Panc1 (cell line): ENCODE results near the gene MUC5AC. TPM values are rescaled to one million over a fixed set of nuclear protein-coding genes. Genes with fewer than 3 reads are reported as not detected.

Experiments used
- ATAC-seq: fragments of 200-7000 bp; cut with Tn5 transposase; 2 replicates; pipeline ENCODE4 v1.9.1; 2020; ENCODE audit warnings: mild to moderate bottlenecking, moderate library complexity
- BruUV-seq: library from RNA; stranded (reverse); fragments of 400-500 nt; replicated peaks from 2 replicates; lab custom pipeline; 2021; lab: Mats Ljungman, UMichigan
- CTCF ChIA-PET: fragments of 300-600 bp; sonication (Branson Sonifier 250); formaldehyde crosslinking; loops from one replicate; lab custom pipeline; 2022; ENCODE audit warnings: antibody characterized with exemption; lab: Charles Lee
- POLR2A ChIA-PET: fragments of 300-600 bp; sonication (Branson Sonifier 250); formaldehyde crosslinking; loops from one replicate; lab custom pipeline; 2022; ENCODE audit warnings: antibody characterized with exemption; lab: Charles Lee
- DNase-seq: peaks from one replicate; pipeline ENCODE4 v3.0.0-alpha.2; 2010; ENCODE audit warnings: low read depth, low spot score
- H3K27ac ChIP-seq: 2 replicates; pipeline ENCODE4 v1.5.1; 2011; ENCODE audit warnings: mild to moderate bottlenecking, low read length, inconsistent platforms
- H3K27me3 ChIP-seq: fragments of 200-500 bp; sonication (Bioruptor generic); 2 replicates; pipeline ENCODE4 v1.6.0; 2014; ENCODE audit warnings: low read length, inconsistent platforms; ENCODE audit not compliant: control insufficient read depth, insufficient read depth
- H3K36me3 ChIP-seq: fragments of 200-500 bp; sonication (Bioruptor generic); 2 replicates; pipeline ENCODE4 v1.5.1; 2014; ENCODE audit warnings: inconsistent platforms, mild to moderate bottlenecking, low read length, moderate library complexity; ENCODE audit not compliant: control insufficient read depth, insufficient read depth
- H3K4me1 ChIP-seq: 2 replicates; pipeline ENCODE4 v1.5.1; 2011; ENCODE audit warnings: inconsistent platforms, mild to moderate bottlenecking, low read length, moderate library complexity; ENCODE audit not compliant: control insufficient read depth, insufficient read depth
- H3K4me3 ChIP-seq, 2 experiments: 2 replicates each; pipeline ENCODE4 v1.5.1; 2011 to 2012; ENCODE audit warnings: low read depth in 2 of 2, low read length in 2 of 2, mild to moderate bottlenecking in 2 of 2, inconsistent platforms in 1 of 2, moderate library complexity in 1 of 2
- H3K9me3 ChIP-seq: fragments of 200-500 bp; sonication (Bioruptor generic); 2 replicates; pipeline ENCODE4 v1.5.1; 2014; ENCODE audit warnings: low read depth, mild to moderate bottlenecking, inconsistent platforms, low read length, moderate library complexity; ENCODE audit not compliant: control insufficient read depth, insufficient read depth
- POLR2AphosphoS5 ChIP-seq: IDR thresholded peaks from 2 replicates; pipeline ENCODE4 v1.6.1; 2012; ENCODE audit warnings: mild to moderate bottlenecking, low read depth, low read length, moderate library complexity
- SIN3A ChIP-seq: IDR thresholded peaks from 2 replicates; pipeline ENCODE4 v1.6.1; 2012; ENCODE audit warnings: low read depth, mild to moderate bottlenecking, low read length, moderate library complexity, borderline replicate concordance; ENCODE audit not compliant: insufficient read depth
- TCF7L2 ChIP-seq: IDR thresholded peaks from 2 replicates; pipeline ENCODE4 v1.6.1; 2011; ENCODE audit warnings: mild to moderate bottlenecking, low read depth, low read length, inconsistent platforms
- in situ Hi-C: cut with HindIII; loops from 2 replicates; pipeline ENCODE4 v1.10.0; 2016; ENCODE audit warnings: low sequenced_read_pairs, low pct_unique_long_range_greater_than_20kb
- intact Hi-C: fragments of 100-400 bp; cut with micrococcal nuclease; formaldehyde crosslinking; loops from one replicate; pipeline ENCODE4 v1.10.0; 2022; ENCODE audit not compliant: unreplicated experiment
- total RNA-seq: library from RNA; stranded (reverse); gene quantifications from one replicate; pipeline ENCODE4 v1.2.1, GENCODE V29; 2021; ENCODE audit not compliant: unreplicated experiment
- TF ChIP-seq, protein P1 (sequence below): fragments of 450-650 bp; IDR thresholded peaks from 2 replicates; pipeline ENCODE4 v1.5.1; 2017; ENCODE audit warnings: mild to moderate bottlenecking
- TF ChIP-seq, protein P2 (sequence below), 2 experiments: IDR thresholded peaks; 2 replicates each; pipeline ENCODE4 v1.6.1; 2011 to 2012; ENCODE audit warnings: low read depth in 2 of 2, control low read depth in 1 of 2, low read length in 1 of 2, mild to moderate bottlenecking in 1 of 2, moderate library complexity in 1 of 2; ENCODE audit not compliant: insufficient read depth in 1 of 2

The MUC5AC gene
- total RNA-seq, 1 experiment from 2014 or later = 0.03 TPM

DNA sequence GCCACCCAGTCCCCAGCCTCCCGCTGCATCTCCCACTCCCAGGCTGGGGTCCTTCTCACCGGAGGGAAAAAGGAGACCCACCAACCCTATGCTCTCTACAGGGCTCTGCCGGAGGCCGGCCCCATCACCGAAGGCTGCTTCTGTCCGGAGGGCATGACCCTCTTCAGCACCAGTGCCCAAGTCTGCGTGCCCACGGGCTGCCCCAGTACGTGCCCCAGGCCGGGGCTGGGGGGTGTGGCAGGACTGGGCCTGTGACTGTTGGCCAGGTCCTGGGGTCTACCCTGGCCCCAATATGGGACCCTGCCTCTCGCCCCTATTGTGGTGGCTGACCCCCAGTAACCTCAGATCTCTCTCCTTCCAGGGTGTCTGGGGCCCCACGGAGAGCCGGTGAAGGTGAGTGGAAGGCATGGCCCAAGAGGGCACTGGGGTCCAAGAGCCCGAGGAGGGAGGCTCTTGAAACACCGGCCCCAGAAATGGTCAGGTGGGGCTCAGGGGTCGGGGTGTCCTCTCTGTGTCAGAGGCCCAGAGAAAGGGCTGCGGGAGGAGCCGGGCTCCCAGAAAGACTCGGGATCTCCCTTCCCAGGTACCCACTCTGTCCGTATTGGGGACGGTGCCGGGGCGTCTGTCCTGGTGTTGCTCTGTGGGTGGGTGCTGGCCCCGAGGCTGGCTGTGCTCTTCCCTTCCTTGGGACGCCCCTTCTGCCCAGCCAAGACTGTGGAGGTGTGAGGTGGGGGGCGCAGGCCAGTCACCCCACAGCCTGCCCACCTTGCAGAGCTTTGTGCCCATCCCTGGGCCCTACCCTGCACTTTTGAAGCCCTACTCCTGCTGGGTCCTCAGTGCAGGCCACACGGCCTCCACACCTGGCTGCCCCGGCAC, 39.0 kb downstream of the MUC5AC start:
- in situ Hi-C loops = no loop called here
- no TSS peak for BruUV-seq

DNA sequence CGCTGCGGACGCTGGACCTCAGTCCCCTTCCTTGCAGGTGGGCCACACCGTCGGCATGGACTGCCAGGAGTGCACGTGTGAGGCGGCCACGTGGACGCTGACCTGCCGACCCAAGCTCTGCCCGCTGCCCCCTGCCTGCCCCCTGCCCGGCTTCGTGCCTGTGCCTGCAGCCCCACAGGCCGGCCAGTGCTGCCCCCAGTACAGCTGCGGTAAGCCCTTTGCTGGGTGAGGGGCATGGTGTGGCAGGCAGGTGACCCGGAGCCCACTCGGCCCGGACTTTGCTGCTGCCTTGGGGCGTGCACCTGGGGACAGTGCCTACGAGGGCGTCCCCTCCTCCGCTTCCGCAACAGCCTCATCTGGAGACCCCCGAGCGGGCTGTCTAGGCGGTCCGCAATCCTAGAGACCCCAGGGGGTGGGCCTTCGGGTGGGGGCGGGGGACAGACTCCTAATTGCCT, 39.7 kb downstream of the MUC5AC start:
- no TSS peak for BruUV-seq
- H3K36me3 ChIP-seq = no peaks in the 10 kb centered on the region
- in situ Hi-C loops (no loop called here), intact Hi-C loops (no loop called here)
- H3K27ac ChIP-seq = no peak overlapping the region
- TF ChIP-seq SIN3A (no peak), POLR2AphosphoS5 (no peak), TCF7L2 (no peak)
- TF ChIP-seq, protein P1, sequence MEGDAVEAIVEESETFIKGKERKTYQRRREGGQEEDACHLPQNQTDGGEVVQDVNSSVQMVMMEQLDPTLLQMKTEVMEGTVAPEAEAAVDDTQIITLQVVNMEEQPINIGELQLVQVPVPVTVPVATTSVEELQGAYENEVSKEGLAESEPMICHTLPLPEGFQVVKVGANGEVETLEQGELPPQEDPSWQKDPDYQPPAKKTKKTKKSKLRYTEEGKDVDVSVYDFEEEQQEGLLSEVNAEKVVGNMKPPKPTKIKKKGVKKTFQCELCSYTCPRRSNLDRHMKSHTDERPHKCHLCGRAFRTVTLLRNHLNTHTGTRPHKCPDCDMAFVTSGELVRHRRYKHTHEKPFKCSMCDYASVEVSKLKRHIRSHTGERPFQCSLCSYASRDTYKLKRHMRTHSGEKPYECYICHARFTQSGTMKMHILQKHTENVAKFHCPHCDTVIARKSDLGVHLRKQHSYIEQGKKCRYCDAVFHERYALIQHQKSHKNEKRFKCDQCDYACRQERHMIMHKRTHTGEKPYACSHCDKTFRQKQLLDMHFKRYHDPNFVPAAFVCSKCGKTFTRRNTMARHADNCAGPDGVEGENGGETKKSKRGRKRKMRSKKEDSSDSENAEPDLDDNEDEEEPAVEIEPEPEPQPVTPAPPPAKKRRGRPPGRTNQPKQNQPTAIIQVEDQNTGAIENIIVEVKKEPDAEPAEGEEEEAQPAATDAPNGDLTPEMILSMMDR = no peak
- TF ChIP-seq, protein P2, sequence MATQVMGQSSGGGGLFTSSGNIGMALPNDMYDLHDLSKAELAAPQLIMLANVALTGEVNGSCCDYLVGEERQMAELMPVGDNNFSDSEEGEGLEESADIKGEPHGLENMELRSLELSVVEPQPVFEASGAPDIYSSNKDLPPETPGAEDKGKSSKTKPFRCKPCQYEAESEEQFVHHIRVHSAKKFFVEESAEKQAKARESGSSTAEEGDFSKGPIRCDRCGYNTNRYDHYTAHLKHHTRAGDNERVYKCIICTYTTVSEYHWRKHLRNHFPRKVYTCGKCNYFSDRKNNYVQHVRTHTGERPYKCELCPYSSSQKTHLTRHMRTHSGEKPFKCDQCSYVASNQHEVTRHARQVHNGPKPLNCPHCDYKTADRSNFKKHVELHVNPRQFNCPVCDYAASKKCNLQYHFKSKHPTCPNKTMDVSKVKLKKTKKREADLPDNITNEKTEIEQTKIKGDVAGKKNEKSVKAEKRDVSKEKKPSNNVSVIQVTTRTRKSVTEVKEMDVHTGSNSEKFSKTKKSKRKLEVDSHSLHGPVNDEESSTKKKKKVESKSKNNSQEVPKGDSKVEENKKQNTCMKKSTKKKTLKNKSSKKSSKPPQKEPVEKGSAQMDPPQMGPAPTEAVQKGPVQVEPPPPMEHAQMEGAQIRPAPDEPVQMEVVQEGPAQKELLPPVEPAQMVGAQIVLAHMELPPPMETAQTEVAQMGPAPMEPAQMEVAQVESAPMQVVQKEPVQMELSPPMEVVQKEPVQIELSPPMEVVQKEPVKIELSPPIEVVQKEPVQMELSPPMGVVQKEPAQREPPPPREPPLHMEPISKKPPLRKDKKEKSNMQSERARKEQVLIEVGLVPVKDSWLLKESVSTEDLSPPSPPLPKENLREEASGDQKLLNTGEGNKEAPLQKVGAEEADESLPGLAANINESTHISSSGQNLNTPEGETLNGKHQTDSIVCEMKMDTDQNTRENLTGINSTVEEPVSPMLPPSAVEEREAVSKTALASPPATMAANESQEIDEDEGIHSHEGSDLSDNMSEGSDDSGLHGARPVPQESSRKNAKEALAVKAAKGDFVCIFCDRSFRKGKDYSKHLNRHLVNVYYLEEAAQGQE (IDR thresholded peaks at IDR 0.05; ENCODE audit: insufficient read depth in 1 of 2, low read depth in 2 of 2, low read length in 1 of 2) = no peak
- POLR2A ChIA-PET = no interaction called here
- no peaks in the 10 kb centered on the region for H3K27me3 ChIP-seq
- H3K9me3 ChIP-seq = no peaks in the 10 kb centered on the region
- CTCF ChIA-PET = interaction anchor here (0.8 kb wide), 1 partner anchor 12 kb away, joined by 4 read pairs; no protein-coding TSS in a partner anchor
- no peak for DNase-seq
- H3K4me1 ChIP-seq = peaks cover 4% of the 10 kb centered on the region
- ATAC-seq = no peak
- no peak overlapping the region for H3K4me3 ChIP-seq

More for the DNA sequence above, 39.0 kb downstream of the MUC5AC start:
- TF ChIP-seq TCF7L2 = no peak
- no peak for TF ChIP-seq SIN3A
- no peak for TF ChIP-seq POLR2AphosphoS5
- TF ChIP-seq, protein P2 (IDR thresholded peaks at IDR 0.05; ENCODE audit: insufficient read depth in 1 of 2, low read depth in 2 of 2, low read length in 1 of 2) = no peak
- TF ChIP-seq, protein P1 = no peak
- no peak for DNase-seq
- ChIA-PET CTCF (interaction anchor here (0.8 kb wide), 1 partner anchor 12 kb away, joined by 4 read pairs; no protein-coding TSS in a partner anchor), POLR2A (no interaction called here)
- Histone ChIP-seq H3K4me3 (no peak overlapping the region), H3K27ac (no peak overlapping the region), H3K4me1 (no peaks in the 10 kb centered on the region), H3K9me3 (no peaks in the 10 kb centered on the region), H3K36me3 (no peaks in the 10 kb centered on the region), H3K27me3 (no peaks in the 10 kb centered on the region)
- no peak for ATAC-seq
- intact Hi-C loops = no loop called here
